Mesenchymal stem cell (in vitro differentiated cells and primary cell): ENCODE measurements around the gene PFKFB3.

Experiments
- DNase-seq: peaks from one replicate; pipeline ENCODE4 v3.0.0-alpha.2; 2013
- H2AFZ ChIP-seq: one replicate; pipeline ENCODE4 v1.6.1; 2013; ENCODE audit warnings: low read depth, mild to moderate bottlenecking, control low read depth, inconsistent platforms, low read length, moderate library complexity
- H2AK5ac ChIP-seq: 2 replicates; pipeline ENCODE4 v1.6.1; 2013; ENCODE audit warnings: low read length, moderate library complexity, mild to moderate bottlenecking, inconsistent platforms; ENCODE audit not compliant: severe bottlenecking
- H2BK120ac ChIP-seq: one replicate; pipeline ENCODE4 v1.6.1; 2013; ENCODE audit warnings: low read depth, mild to moderate bottlenecking, inconsistent platforms, low read length, moderate library complexity
- H2BK12ac ChIP-seq, 2 experiments: one replicate each; pipeline ENCODE4 v1.6.1; 2013; ENCODE audit warnings: inconsistent platforms in 2 of 2, low read length in 2 of 2, mild to moderate bottlenecking in 2 of 2, moderate library complexity in 2 of 2, control low read depth in 1 of 2
- H2BK15ac ChIP-seq: one replicate; pipeline ENCODE4 v1.6.1; 2013; ENCODE audit warnings: mild to moderate bottlenecking, low read depth, inconsistent platforms; ENCODE audit not compliant: poor library complexity, severe bottlenecking
- H2BK5ac ChIP-seq: 2 replicates; pipeline ENCODE4 v1.6.1; 2013; ENCODE audit warnings: low read depth, mild to moderate bottlenecking, low read length, control low read depth, inconsistent platforms; ENCODE audit not compliant: poor library complexity, severe bottlenecking
- H3K14ac ChIP-seq, 2 experiments: one replicate each; pipeline ENCODE4 v1.6.1; 2013; ENCODE audit warnings: inconsistent platforms in 2 of 2, low read length in 2 of 2, control low read depth in 1 of 2, mild to moderate bottlenecking in 1 of 2, moderate library complexity in 1 of 2
- H3K18ac ChIP-seq, 2 experiments: one replicate each; pipeline ENCODE4 v1.6.1; 2013; ENCODE audit warnings: inconsistent platforms in 2 of 2, low read length in 2 of 2, control low read depth in 1 of 2, low read depth in 1 of 2, mild to moderate bottlenecking in 1 of 2
- H3K23ac ChIP-seq, 2 experiments: one replicate each; pipeline ENCODE4 v1.6.1; 2013; ENCODE audit warnings: inconsistent platforms in 2 of 2, low read length in 2 of 2, mild to moderate bottlenecking in 2 of 2, moderate library complexity in 2 of 2, control low read depth in 1 of 2
- H3K27ac ChIP-seq: 2 replicates; pipeline ENCODE4 v1.5.1; 2013; ENCODE audit warnings: mild to moderate bottlenecking, moderate library complexity, low read length, control low read depth, inconsistent platforms; ENCODE audit not compliant: poor library complexity, severe bottlenecking
- H3K27me3 ChIP-seq, 2 experiments: 2 replicates each; pipeline versions ENCODE4 v1.6.1 to v1.7.0; 2013; ENCODE audit warnings: low read length in 2 of 2, mild to moderate bottlenecking in 2 of 2, moderate library complexity in 2 of 2, control low read depth in 1 of 2, inconsistent platforms in 1 of 2; ENCODE audit not compliant: control insufficient read depth in 1 of 2, insufficient read depth in 1 of 2
- H3K36me3 ChIP-seq, 2 experiments: 2 replicates each; pipeline versions ENCODE4 v1.6.1 to v1.7.0; 2013; ENCODE audit warnings: low read length in 2 of 2, control low read depth in 1 of 2, inconsistent platforms in 1 of 2, low read depth in 1 of 2, mild to moderate bottlenecking in 1 of 2; ENCODE audit not compliant: insufficient read depth in 2 of 2, control insufficient read depth in 1 of 2
- H3K4ac ChIP-seq, 2 experiments: one replicate each; pipeline ENCODE4 v1.6.1; 2013; ENCODE audit warnings: inconsistent platforms in 2 of 2, low read length in 2 of 2, mild to moderate bottlenecking in 2 of 2, moderate library complexity in 2 of 2, control low read depth in 1 of 2, low read depth in 1 of 2
- H3K4me1 ChIP-seq: 2 replicates; pipeline ENCODE4 v1.6.1; 2013; ENCODE audit warnings: low read depth, low read length, control low read depth; ENCODE audit not compliant: control insufficient read depth, insufficient read depth
- H3K4me2 ChIP-seq: 2 replicates; pipeline ENCODE4 v1.6.1; 2013; ENCODE audit warnings: low read length, mild to moderate bottlenecking, inconsistent platforms; ENCODE audit not compliant: poor library complexity, severe bottlenecking
- H3K4me3 ChIP-seq, 2 experiments: 2 replicates each; pipeline versions ENCODE4 v1.5.1 to v1.7.0; 2013; ENCODE audit warnings: low read length in 2 of 2, mild to moderate bottlenecking in 2 of 2, control low read depth in 1 of 2, low read depth in 1 of 2; ENCODE audit not compliant: insufficient read depth in 1 of 2
- H3K79me1 ChIP-seq: replicated peaks from 2 replicates; pipeline ENCODE4 v1.6.1; 2013; ENCODE audit warnings: mild to moderate bottlenecking, control low read depth, low read length, inconsistent platforms; ENCODE audit not compliant: poor library complexity, severe bottlenecking
- H3K9ac ChIP-seq: 2 replicates; pipeline ENCODE4 v1.7.0; 2013; ENCODE audit warnings: mild to moderate bottlenecking, low read length, moderate library complexity
- H3K9me3 ChIP-seq: 2 replicates; pipeline ENCODE4 v1.7.0; 2013; ENCODE audit warnings: mild to moderate bottlenecking, low read length; ENCODE audit not compliant: control insufficient read depth
- H4K8ac ChIP-seq: one replicate; pipeline ENCODE4 v1.6.1; 2013; ENCODE audit warnings: inconsistent platforms, mild to moderate bottlenecking, low read length, moderate library complexity
- H4K91ac ChIP-seq: one replicate; pipeline ENCODE4 v1.6.1; 2013; ENCODE audit warnings: mild to moderate bottlenecking, low read length, inconsistent platforms
- WGBS: methylation state at CpG from one replicate; pipeline ENCODE4 v1.1.7; 2013; ENCODE audit warnings: mixed read lengths; 5-methylcytosine and 5-hydroxymethylcytosine counted together

The PFKFB3 gene

GRCh38 chr10:6168084-6168483 is 34.6 kb upstream of the PFKFB3 start:
- H3K23ac ChIP-seq, result no peak overlapping the region
- no peak overlapping the region for H3K4ac ChIP-seq
- no peak overlapping the region for H2BK120ac ChIP-seq
- H3K79me1 ChIP-seq, result peaks cover 50% of the 10 kb centered on the region
- no peak overlapping the region for H2AK5ac ChIP-seq
- no peak overlapping the region for H4K8ac ChIP-seq
- H3K27ac ChIP-seq, result no peak overlapping the region
- H2BK15ac ChIP-seq, result no peak overlapping the region
- H3K4me2 ChIP-seq, result no peak overlapping the region
- peaks cover 15 to 26% of the 10 kb centered on the region in 2 experiments for H3K36me3 ChIP-seq
- H3K9me3 ChIP-seq, result no peaks in the 10 kb centered on the region
- no peak overlapping the region for H4K91ac ChIP-seq
- WGBS, result 92% methylated on average over 3 of the region's 3 CpGs
- H2BK12ac ChIP-seq, result peak overlapping the region in 1 of 2 experiments; percentile 57
- no peak overlapping the region for H2AFZ ChIP-seq
- H3K4me3 ChIP-seq, result no peak overlapping the region
- no peak overlapping the region for H2BK5ac ChIP-seq
- no peaks in the 10 kb centered on the region for H3K27me3 ChIP-seq
- H3K4me1 ChIP-seq, result peaks cover 24% of the 10 kb centered on the region
- H3K9ac ChIP-seq, result no peak overlapping the region
- H3K18ac ChIP-seq, result no peak overlapping the region
- no peak for DNase-seq
- no peak overlapping the region for H3K14ac ChIP-seq

- Histone ChIP-seq H3K4ac (no peak overlapping the region), H3K4me2 (no peak overlapping the region), H3K79me1 (peaks cover 58% of the 10 kb centered on the region), H2BK12ac (no peak overlapping the region), H3K4me3 (no peak overlapping the region), H3K23ac (no peak overlapping the region), H4K8ac (no peak overlapping the region), H3K14ac (no peak overlapping the region), H3K27me3 (no peaks in the 10 kb centered on the region), H2AFZ (no peak overlapping the region), H3K9me3 (no peaks in the 10 kb centered on the region), H2BK5ac (no peak overlapping the region), H3K27ac (no peak overlapping the region), H2BK120ac (no peak overlapping the region), H3K9ac (no peak overlapping the region), H2BK15ac (no peak overlapping the region), H3K4me1 (peaks cover 16% of the 10 kb centered on the region), H3K36me3 (peaks cover 15 to 33% of the 10 kb centered on the region in 2 experiments), H4K91ac (no peak overlapping the region), H3K18ac (peak overlapping the region in 1 of 2 experiments; percentile 50), H2AK5ac (no peak overlapping the region)
- 95% methylated on average over 1 of the region's 2 CpGs for WGBS
- DNase-seq, result no peak
These were observed 32.1 kb upstream of the PFKFB3 start for GRCh38 chr10:6170638-6171037.

GRCh38 chr10:6171881-6172695 is 30.6 kb upstream of the PFKFB3 start:
- no peak overlapping the region for H2BK15ac ChIP-seq
- H3K23ac ChIP-seq, result no peak overlapping the region
- peak overlapping the region in 1 of 2 experiments; percentile 54 for H3K4me3 ChIP-seq
- H3K4me2 ChIP-seq, result no peak overlapping the region
- H2BK120ac ChIP-seq, result no peak overlapping the region
- H2BK5ac ChIP-seq, result no peak overlapping the region
- no peaks in the 10 kb centered on the region for H3K27me3 ChIP-seq
- H3K4me1 ChIP-seq, result peaks cover 20% of the 10 kb centered on the region
- peak; percentile 53 for DNase-seq
- no peak overlapping the region for H3K18ac ChIP-seq
- peak overlapping the region in 1 of 2 experiments; percentile 31 for H2BK12ac ChIP-seq
- no peak overlapping the region for H3K9ac ChIP-seq
- no peak overlapping the region for H3K14ac ChIP-seq
- H3K4ac ChIP-seq, result no peak overlapping the region
- H3K79me1 ChIP-seq, result peaks cover 60% of the 10 kb centered on the region
- peaks cover 11 to 23% of the 10 kb centered on the region in 2 experiments for H3K36me3 ChIP-seq
- no peak overlapping the region for H3K27ac ChIP-seq
- H2AFZ ChIP-seq, result no peak overlapping the region
- WGBS, result 91% methylated on average over 23 of the region's 23 CpGs
- H4K91ac ChIP-seq, result no peak overlapping the region
- no peak overlapping the region for H4K8ac ChIP-seq
- H2AK5ac ChIP-seq, result no peak overlapping the region
- no peaks in the 10 kb centered on the region for H3K9me3 ChIP-seq

GRCh38 chr10:6173203-6173602 is 29.5 kb upstream of the PFKFB3 start:
- H3K4me3 ChIP-seq, result no peak overlapping the region
- H3K14ac ChIP-seq, result no peak overlapping the region
- no peak overlapping the region for H2BK12ac ChIP-seq
- no peak overlapping the region for H3K9ac ChIP-seq
- no peak overlapping the region for H3K18ac ChIP-seq
- peaks cover 6 to 25% of the 10 kb centered on the region in 2 experiments for H3K36me3 ChIP-seq
- no peak overlapping the region for H2BK5ac ChIP-seq
- H3K4ac ChIP-seq, result no peak overlapping the region
- 84% methylated on average over 7 of the region's 8 CpGs for WGBS
- H4K91ac ChIP-seq, result no peak overlapping the region
- no peak overlapping the region for H3K27ac ChIP-seq
- peaks cover 22% of the 10 kb centered on the region for H3K4me1 ChIP-seq
- H2AK5ac ChIP-seq, result no peak overlapping the region
- DNase-seq, result no peak
- no peak overlapping the region for H3K23ac ChIP-seq
- no peak overlapping the region for H2AFZ ChIP-seq
- no peak overlapping the region for H4K8ac ChIP-seq
- H3K9me3 ChIP-seq, result no peaks in the 10 kb centered on the region
- H3K79me1 ChIP-seq, result peaks cover 61% of the 10 kb centered on the region
- H3K4me2 ChIP-seq, result no peak overlapping the region
- H2BK120ac ChIP-seq, result no peak overlapping the region
- no peak overlapping the region for H2BK15ac ChIP-seq
- H3K27me3 ChIP-seq, result no peaks in the 10 kb centered on the region
